ENCODE data around the gene TNK2.
A peak's percentile ranks its signal among the peaks of the same experiment; 100 is the strongest.

TNK2 gene

DNA sequence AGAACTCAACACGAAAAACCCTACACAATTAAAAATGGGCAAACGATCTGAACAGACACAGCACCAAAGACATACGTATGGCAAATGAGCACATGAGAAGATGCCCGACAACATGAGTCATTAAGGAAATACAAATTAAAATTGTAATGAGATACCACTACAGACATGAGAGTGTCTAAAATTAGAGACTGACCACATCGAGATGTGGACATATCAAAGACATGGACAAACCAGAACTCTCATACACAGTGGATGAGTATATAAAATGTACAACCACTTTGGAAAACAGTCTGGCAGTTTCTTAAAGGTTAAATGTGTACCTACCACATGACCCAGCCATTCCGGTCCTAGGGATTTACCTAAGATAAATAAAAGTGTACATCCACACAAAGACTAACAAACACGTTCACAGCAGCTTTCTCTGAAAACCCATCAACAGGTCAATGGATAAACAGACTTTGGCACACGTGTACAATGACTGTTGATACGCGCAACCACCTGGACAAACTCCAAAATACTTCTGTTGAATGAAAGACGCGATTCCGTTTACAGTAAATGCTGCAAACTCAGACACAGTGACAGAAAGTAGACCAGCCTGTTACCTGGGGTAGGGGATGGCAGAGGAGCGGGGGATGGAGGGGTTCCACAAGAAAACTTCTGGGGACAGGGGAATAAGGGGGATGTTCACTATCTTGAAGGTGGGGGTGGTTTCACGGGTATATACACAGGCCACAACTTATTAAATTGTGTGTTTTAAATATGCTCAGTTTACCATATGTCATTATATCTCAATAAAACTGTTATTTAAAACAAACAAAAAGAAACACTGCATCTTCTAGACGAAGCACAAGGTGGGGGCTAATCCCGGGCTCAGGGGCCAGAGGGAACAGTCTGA lies 2.1 kb downstream of the TNK2 start (continued):
- TF ChIP-seq ZBTB10 (tag by site-specific recombination; IDR thresholded peaks at IDR 0.05) (no peak), ZNF510 (tag by site-specific recombination; IDR thresholded peaks at IDR 0.05; ENCODE audit: insufficient replicate concordance) (no peak), ZNF558 (tag by site-specific recombination; IDR thresholded peaks at IDR 0.05) (peak; percentile 16; the same call in 1 of the 2 replicates), ZBTB7A (tag by site-specific recombination; IDR thresholded peaks at IDR 0.05; ENCODE audit: low read depth) (no peak; the same call in 1 of the 2 replicates), ZSCAN23 (tag by site-specific recombination; IDR thresholded peaks at IDR 0.05) (no peak), PRDM1 (tag by site-specific recombination; IDR thresholded peaks at IDR 0.05) (no peak)
- TF ChIP-seq, protein P1, sequence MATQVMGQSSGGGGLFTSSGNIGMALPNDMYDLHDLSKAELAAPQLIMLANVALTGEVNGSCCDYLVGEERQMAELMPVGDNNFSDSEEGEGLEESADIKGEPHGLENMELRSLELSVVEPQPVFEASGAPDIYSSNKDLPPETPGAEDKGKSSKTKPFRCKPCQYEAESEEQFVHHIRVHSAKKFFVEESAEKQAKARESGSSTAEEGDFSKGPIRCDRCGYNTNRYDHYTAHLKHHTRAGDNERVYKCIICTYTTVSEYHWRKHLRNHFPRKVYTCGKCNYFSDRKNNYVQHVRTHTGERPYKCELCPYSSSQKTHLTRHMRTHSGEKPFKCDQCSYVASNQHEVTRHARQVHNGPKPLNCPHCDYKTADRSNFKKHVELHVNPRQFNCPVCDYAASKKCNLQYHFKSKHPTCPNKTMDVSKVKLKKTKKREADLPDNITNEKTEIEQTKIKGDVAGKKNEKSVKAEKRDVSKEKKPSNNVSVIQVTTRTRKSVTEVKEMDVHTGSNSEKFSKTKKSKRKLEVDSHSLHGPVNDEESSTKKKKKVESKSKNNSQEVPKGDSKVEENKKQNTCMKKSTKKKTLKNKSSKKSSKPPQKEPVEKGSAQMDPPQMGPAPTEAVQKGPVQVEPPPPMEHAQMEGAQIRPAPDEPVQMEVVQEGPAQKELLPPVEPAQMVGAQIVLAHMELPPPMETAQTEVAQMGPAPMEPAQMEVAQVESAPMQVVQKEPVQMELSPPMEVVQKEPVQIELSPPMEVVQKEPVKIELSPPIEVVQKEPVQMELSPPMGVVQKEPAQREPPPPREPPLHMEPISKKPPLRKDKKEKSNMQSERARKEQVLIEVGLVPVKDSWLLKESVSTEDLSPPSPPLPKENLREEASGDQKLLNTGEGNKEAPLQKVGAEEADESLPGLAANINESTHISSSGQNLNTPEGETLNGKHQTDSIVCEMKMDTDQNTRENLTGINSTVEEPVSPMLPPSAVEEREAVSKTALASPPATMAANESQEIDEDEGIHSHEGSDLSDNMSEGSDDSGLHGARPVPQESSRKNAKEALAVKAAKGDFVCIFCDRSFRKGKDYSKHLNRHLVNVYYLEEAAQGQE (tag by site-specific recombination; IDR thresholded peaks at IDR 0.05) = no peak

DNA sequence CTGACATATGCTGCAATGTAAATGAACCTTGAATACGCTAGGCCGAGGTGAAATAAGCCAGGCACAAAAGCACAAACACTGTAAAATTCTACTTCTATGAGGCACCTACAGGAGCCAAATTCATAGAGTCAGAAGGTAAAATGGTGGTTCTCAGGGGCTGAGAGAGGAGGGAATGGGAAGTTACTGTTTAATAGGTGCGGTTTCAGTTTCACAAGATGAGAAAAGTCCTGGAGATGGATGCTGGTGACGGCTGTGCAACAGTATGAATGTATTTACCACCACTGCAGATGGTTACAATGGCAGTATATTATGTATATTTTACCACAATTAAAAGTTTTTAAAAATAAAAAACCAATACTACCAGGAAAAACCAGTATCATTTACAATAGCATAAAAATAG lies 4.0 kb downstream of the TNK2 start:
- ChIA-PET POLR2A (no interaction called here), CTCF (interaction anchor here (0.7 to 1.0 kb wide), 2 partner anchors 10 to 20 kb away, joined by 3 to 5 read pairs; no protein-coding TSS in a partner anchor)
- peaks cover 0 to 4% of the 10 kb centered on the region in 2 experiments; a peak in 1 of 3 replicates for H3K36me3 ChIP-seq (ENCODE audit: control insufficient read depth in 2 of 2, insufficient read depth in 1 of 2, low read length in 2 of 2)
- H3K4me1 ChIP-seq (ENCODE audit: control insufficient read depth, insufficient read depth, low read length) = peaks cover 16% of the 10 kb centered on the region
- H3K9me3 ChIP-seq (ENCODE audit: control insufficient read depth, insufficient read depth, low read depth, low read length) = no peaks in the 10 kb centered on the region
- TF ChIP-seq MZF1 (tag by site-specific recombination; IDR thresholded peaks at IDR 0.05; ENCODE audit: borderline replicate concordance) = no peak
- TF ChIP-seq ZNF624 (tag by site-specific recombination; IDR thresholded peaks at IDR 0.05) = no peak
- no peak for TF ChIP-seq ZNF48 (tag by site-specific recombination; IDR thresholded peaks at IDR 0.05)
- TF ChIP-seq SALL2 (tag by site-specific recombination; IDR thresholded peaks at IDR 0.05; ENCODE audit: borderline replicate concordance) = no peak
- no peak for TF ChIP-seq ZNF544 (tag by site-specific recombination; IDR thresholded peaks at IDR 0.05)
- TF ChIP-seq ZFP41 (tag by site-specific recombination; IDR thresholded peaks at IDR 0.05; ENCODE audit: borderline replicate concordance) = no peak
- no peak for TF ChIP-seq ZNF561 (tag by site-specific recombination; IDR thresholded peaks at IDR 0.05; ENCODE audit: borderline replicate concordance)
- TF ChIP-seq PRDM1 (tag by site-specific recombination; IDR thresholded peaks at IDR 0.05) = no peak
- TF ChIP-seq, protein P2, sequence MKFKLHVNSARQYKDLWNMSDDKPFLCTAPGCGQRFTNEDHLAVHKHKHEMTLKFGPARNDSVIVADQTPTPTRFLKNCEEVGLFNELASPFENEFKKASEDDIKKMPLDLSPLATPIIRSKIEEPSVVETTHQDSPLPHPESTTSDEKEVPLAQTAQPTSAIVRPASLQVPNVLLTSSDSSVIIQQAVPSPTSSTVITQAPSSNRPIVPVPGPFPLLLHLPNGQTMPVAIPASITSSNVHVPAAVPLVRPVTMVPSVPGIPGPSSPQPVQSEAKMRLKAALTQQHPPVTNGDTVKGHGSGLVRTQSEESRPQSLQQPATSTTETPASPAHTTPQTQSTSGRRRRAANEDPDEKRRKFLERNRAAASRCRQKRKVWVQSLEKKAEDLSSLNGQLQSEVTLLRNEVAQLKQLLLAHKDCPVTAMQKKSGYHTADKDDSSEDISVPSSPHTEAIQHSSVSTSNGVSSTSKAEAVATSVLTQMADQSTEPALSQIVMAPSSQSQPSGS (tag by site-specific recombination; IDR thresholded peaks at IDR 0.05; ENCODE audit: low read depth) = no peak
- TF ChIP-seq ZNF202 (tag by site-specific recombination; IDR thresholded peaks at IDR 0.05; ENCODE audit: borderline replicate concordance) = no peak
- TF ChIP-seq ZNF248 (tag by site-specific recombination; IDR thresholded peaks at IDR 0.05) = no peak
- no peak overlapping the region for H3K4me3 ChIP-seq (ENCODE audit: low read depth, low read length)
- H3K27ac ChIP-seq (ENCODE audit: extremely low read depth, low read depth, low read length) = no peak overlapping the region

Measured in HEK293 (cell line).